Astrocyte of the cerebellum (primary cell): ENCODE results near the gene RYR2.

ENCODE experiments used
- DNase-seq: peaks from one replicate; pipeline ENCODE4 v3.0.0-alpha.2; 2011; ENCODE audit warnings: low read depth
- H3K4me3 ChIP-seq: 2 replicates; pipeline ENCODE4 v1.5.1; 2011; ENCODE audit warnings: mild to moderate bottlenecking, low read depth, low read length, moderate library complexity
- CTCF ChIP-seq: IDR thresholded peaks from 2 replicates; pipeline ENCODE4 v1.5.1; 2012; ENCODE audit warnings: low read length, low read depth, moderate library complexity, mild to moderate bottlenecking; ENCODE audit errors: missing control alignments
- in situ Hi-C: cut with HindIII; loops from 2 replicates; pipeline ENCODE4 v1.10.0; 2017; ENCODE audit warnings: low sequenced_read_pairs

Gene RYR2

GRCh38 chr1:237873487-237874211 is 831.7 kb downstream of the RYR2 start:
- TF ChIP-seq CTCF = no peak
- in situ Hi-C loops = no loop called here
- H3K4me3 ChIP-seq = no peak overlapping the region
- peak; percentile 53 for DNase-seq

- DNase-seq = no peak
- TF ChIP-seq CTCF = no peak
- H3K4me3 ChIP-seq = no peak overlapping the region
- in situ Hi-C loops = no loop called here
Observed at GRCh38 chr1:237875291-237875690, 833.3 kb downstream of the RYR2 start.

DNA sequence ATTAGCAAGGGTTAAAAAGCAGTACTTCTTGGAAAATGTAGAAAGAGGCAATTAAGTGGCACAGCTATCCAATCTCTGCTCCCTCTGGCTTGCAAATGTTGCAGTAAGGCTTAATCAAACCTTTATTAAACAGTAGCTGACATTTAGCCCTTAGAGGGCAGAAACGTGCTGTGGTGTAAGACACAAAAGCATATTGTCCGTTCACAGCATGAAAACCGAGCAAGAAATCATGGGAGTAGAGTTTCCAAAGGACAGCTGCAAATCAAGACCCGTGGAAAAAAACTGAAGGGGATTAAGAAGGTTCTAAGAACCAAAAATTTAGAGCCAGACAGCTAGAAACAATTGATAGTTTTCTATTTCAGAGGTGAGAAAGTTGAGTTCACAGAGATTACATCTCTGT is 835.6 kb downstream of the RYR2 start:
- in situ Hi-C loops = no loop called here
- no peak for TF ChIP-seq CTCF
- DNase-seq = no peak
- no peak overlapping the region for H3K4me3 ChIP-seq

- in situ Hi-C loops = no loop called here
- no peak overlapping the region for H3K4me3 ChIP-seq
- TF ChIP-seq CTCF = no peak
- DNase-seq = no peak
Observed at GRCh38 chr1:237878406-237878805, 836.4 kb downstream of the RYR2 start.

DNA sequence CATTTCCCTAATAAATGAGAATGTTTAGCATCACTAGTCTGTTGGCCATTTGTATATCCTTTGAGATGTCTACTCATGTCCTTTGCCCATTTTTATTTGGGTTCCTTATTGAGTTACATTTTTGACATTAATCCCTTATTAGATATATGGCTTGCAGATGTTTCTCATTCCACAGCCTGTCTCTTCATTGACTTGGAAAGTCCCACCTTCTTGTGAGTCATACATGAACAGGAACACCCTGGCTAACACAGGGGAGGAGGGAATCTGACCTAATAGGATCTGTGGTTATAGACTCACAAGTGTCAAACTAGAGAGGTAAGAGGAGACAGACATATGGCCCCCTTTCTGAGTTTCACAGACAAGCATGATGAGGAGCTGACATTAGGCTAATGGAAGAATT is 837.2 kb downstream of the RYR2 start:
- H3K4me3 ChIP-seq = no peak overlapping the region
- peak; percentile 34 for DNase-seq
- in situ Hi-C loops = no loop called here
- no peak for TF ChIP-seq CTCF
